H54 (cell line): ENCODE measurements around the gene TIMM13.

Experiments
- DNase-seq: peaks from one replicate; pipeline ENCODE4 v3.0.0; 2011; ENCODE audit warnings: low spot score, mixed read lengths; ENCODE audit not compliant: insufficient read length
- FAIRE-seq: peaks from 3 replicates; lab custom pipeline; 2011; peaks lifted over from hg19 to GRCh38; lab: Jason Lieb, UNC
- POLR2A ChIP-seq: IDR thresholded peaks from 2 replicates; pipeline ENCODE4 v1.6.1; 2011; ENCODE audit warnings: low read depth, mild to moderate bottlenecking, low read length

TIMM13 gene

GRCh38 chr19:2381148-2381820, 46.1 kb downstream of the TIMM13 start:
- FAIRE-seq (no peak), DNase-seq (no peak)
- TF ChIP-seq POLR2A: no peak

GRCh38 chr19:2380567-2380966, 46.8 kb downstream of the TIMM13 start:
- no peak for TF ChIP-seq POLR2A
- DNase-seq: no peak
- FAIRE-seq: no peak

- FAIRE-seq (no peak), DNase-seq (no peak)
Measured at GRCh38 chr19:2376784-2377519, 50.4 kb downstream of the TIMM13 start.

More at GRCh38 chr19:2376784-2377519, 50.4 kb downstream of the TIMM13 start:
- TF ChIP-seq POLR2A: no peak
